OCI-LY1 (cell line): ENCODE data around the gene SIGLEC6.

Experiments
- H2AFZ ChIP-seq: fragments of 200-600 bp; sonication (generic), shearing (Covaris generic); 2 replicates; pipeline ENCODE4 v1.6.0; 2014; ENCODE audit warnings: antibody characterized with exemption, mild to moderate bottlenecking, low read length
- H3F3A ChIP-seq: fragments of 200-600 bp; sonication (generic), shearing (Covaris generic); 2 replicates; pipeline ENCODE4 v1.6.0; 2014; ENCODE audit warnings: mild to moderate bottlenecking, antibody characterized with exemption, low read length, moderate library complexity; ENCODE audit not compliant: insufficient read depth
- H3K27ac ChIP-seq: fragments of 200-600 bp; sonication (generic); 2 replicates; pipeline ENCODE4 v1.5.1; 2014; ENCODE audit warnings: low read length, mixed run types, mild to moderate bottlenecking, low read depth; ENCODE audit not compliant: poor library complexity, severe bottlenecking
- H3K27me3 ChIP-seq: fragments of 200-600 bp; sonication (generic); 2 replicates; pipeline ENCODE4 v1.6.0; 2014; ENCODE audit warnings: antibody characterized with exemption, mild to moderate bottlenecking, low read length, moderate library complexity; ENCODE audit not compliant: insufficient read depth
- H3K36me3 ChIP-seq: fragments of 200-600 bp; sonication (generic); 2 replicates; pipeline ENCODE4 v1.6.1; 2014; ENCODE audit warnings: mild to moderate bottlenecking, antibody characterized with exemption, low read length, moderate library complexity, mixed read lengths; ENCODE audit not compliant: insufficient read depth
- H3K4me1 ChIP-seq: fragments of 200-600 bp; sonication (generic); 2 replicates; pipeline ENCODE4 v1.5.1; 2014; ENCODE audit warnings: mild to moderate bottlenecking, low read length, moderate library complexity; ENCODE audit not compliant: insufficient read depth, severe bottlenecking
- H3K4me2 ChIP-seq: fragments of 200-600 bp; sonication (generic), shearing (Covaris generic); 2 replicates; pipeline ENCODE4 v1.6.1; 2014; ENCODE audit warnings: low read length
- H3K4me3 ChIP-seq: fragments of 200-600 bp; sonication (generic); 2 replicates; pipeline ENCODE4 v1.5.1; 2014; ENCODE audit warnings: low read length, low read depth, mild to moderate bottlenecking, mixed read lengths; ENCODE audit not compliant: poor library complexity, severe bottlenecking
- H3K79me2 ChIP-seq: fragments of 200-600 bp; shearing (Covaris generic); 2 replicates; pipeline ENCODE4 v1.6.1; 2016; ENCODE audit warnings: mixed run types, low read length, mixed read lengths; ENCODE audit not compliant: insufficient read depth
- H3K9ac ChIP-seq: fragments of 200-600 bp; sonication (generic), shearing (Covaris generic); 2 replicates; pipeline ENCODE4 v1.6.1; 2014; ENCODE audit warnings: mild to moderate bottlenecking, low read length, mixed read lengths
- H3K9me2 ChIP-seq: fragments of 200-600 bp; sonication (generic), shearing (Covaris generic); 2 replicates; pipeline ENCODE4 v1.6.1; 2014; ENCODE audit warnings: low read depth, mild to moderate bottlenecking, low read length, mixed read lengths
- H3K9me3 ChIP-seq: fragments of 200-600 bp; shearing (Covaris generic); 2 replicates; pipeline ENCODE4 v1.6.1; 2014; ENCODE audit warnings: low read length, mixed read lengths
- H4K20me1 ChIP-seq: fragments of 200-600 bp; sonication (generic), shearing (Covaris generic); 2 replicates; pipeline ENCODE4 v1.6.0; 2016; ENCODE audit warnings: mild to moderate bottlenecking, low read length; ENCODE audit not compliant: insufficient read depth
- CTCF ChIP-seq: fragments of 200-600 bp; sonication (generic), shearing (Covaris generic); IDR thresholded peaks from 2 replicates; pipeline ENCODE4 v1.5.1; 2017; ENCODE audit warnings: mild to moderate bottlenecking, antibody characterized with exemption, low read length, moderate library complexity, mixed read lengths
- EZH2 ChIP-seq: fragments of 200-600 bp; sonication (generic), shearing (Covaris generic); IDR thresholded peaks from 2 replicates; pipeline ENCODE4 v1.8.0; 2017; ENCODE audit warnings: borderline replicate concordance, mixed run types, mild to moderate bottlenecking, antibody characterized with exemption, low read length, moderate library complexity, mixed read lengths

Gene SIGLEC6

GRCh38 chr19:51549533-51550324, 18.3 kb upstream of the SIGLEC6 start:
- H3K27ac ChIP-seq, result no peak overlapping the region
- no peaks in the 10 kb centered on the region for H3K4me1 ChIP-seq
- 0 out of 2 replicates have a peak, but pooled peaks cover 5% of the 10 kb centered on the region for H3K27me3 ChIP-seq
- no peak overlapping the region for H3K9ac ChIP-seq
- H3F3A ChIP-seq, result no peaks in the 10 kb centered on the region
- H2AFZ ChIP-seq, result no peak overlapping the region
- H4K20me1 ChIP-seq, result no peaks in the 10 kb centered on the region
- no peaks in the 10 kb centered on the region for H3K9me2 ChIP-seq
- no peak overlapping the region for H3K4me2 ChIP-seq
- no peak for TF ChIP-seq CTCF
- no peaks in the 10 kb centered on the region for H3K9me3 ChIP-seq
- H3K4me3 ChIP-seq, result no peak overlapping the region
- no peaks in the 10 kb centered on the region for H3K79me2 ChIP-seq
- no peaks in the 10 kb centered on the region for H3K36me3 ChIP-seq

GRCh38 chr19:51548891-51549305, 17.4 kb upstream of the SIGLEC6 start:
- no peak overlapping the region for H3K4me3 ChIP-seq
- no peak for TF ChIP-seq CTCF
- no peak for TF ChIP-seq EZH2
- no peaks in the 10 kb centered on the region for H3K9me3 ChIP-seq
- H2AFZ ChIP-seq, result no peak overlapping the region
- H3K4me2 ChIP-seq, result no peak overlapping the region
- no peaks in the 10 kb centered on the region for H3K36me3 ChIP-seq
- no peaks in the 10 kb centered on the region for H3K4me1 ChIP-seq
- no peaks in the 10 kb centered on the region for H4K20me1 ChIP-seq
- no peaks in the 10 kb centered on the region for H3K9me2 ChIP-seq
- no peak overlapping the region for H3K27ac ChIP-seq
- H3F3A ChIP-seq, result no peaks in the 10 kb centered on the region
- no peaks in the 10 kb centered on the region for H3K79me2 ChIP-seq
- H3K9ac ChIP-seq, result no peak overlapping the region
- H3K27me3 ChIP-seq, result 0 out of 2 replicates have a peak, but pooled peaks cover 5% of the 10 kb centered on the region

- H3K27ac ChIP-seq, result no peak overlapping the region
- 0 out of 2 replicates have a peak, but pooled peaks cover 5% of the 10 kb centered on the region for H3K27me3 ChIP-seq
- no peaks in the 10 kb centered on the region for H3K9me2 ChIP-seq
- H3K4me1 ChIP-seq, result no peaks in the 10 kb centered on the region
- no peaks in the 10 kb centered on the region for H3K36me3 ChIP-seq
- TF ChIP-seq CTCF (no peak), EZH2 (no peak)
- H3K9ac ChIP-seq, result no peak overlapping the region
- H3K4me2 ChIP-seq, result no peak overlapping the region
- H3F3A ChIP-seq, result no peaks in the 10 kb centered on the region
- no peak overlapping the region for H3K4me3 ChIP-seq
- no peak overlapping the region for H2AFZ ChIP-seq
- H3K79me2 ChIP-seq, result no peaks in the 10 kb centered on the region
- no peaks in the 10 kb centered on the region for H4K20me1 ChIP-seq
- no peaks in the 10 kb centered on the region for H3K9me3 ChIP-seq
Observed at GRCh38 chr19:51548213-51548651, 16.8 kb upstream of the SIGLEC6 start.
